GM13977 (cell line): ENCODE measurements around the gene NELL1.
A peak's percentile ranks its signal among the peaks of the same experiment; 100 is the strongest.

Experiments used
- DNase-seq: peaks from one replicate; pipeline ENCODE4 v3.0.0; 2012; ENCODE audit warnings: low spot score
- CTCF ChIP-seq: IDR thresholded peaks from 2 replicates; pipeline ENCODE4 v1.5.1; 2012; ENCODE audit warnings: mild to moderate bottlenecking, control low read depth; ENCODE audit not compliant: insufficient read depth; ENCODE audit errors: extremely low read depth, missing control alignments
- in situ Hi-C: fragments of 300-500 bp; cut with MboI; formaldehyde crosslinking; loops from one replicate; pipeline ENCODE4 v1.12.0; 2022; ENCODE audit warnings: low sequenced_read_pairs, low pct_unique_long_range_greater_than_20kb, mixed read lengths, inconsistent platforms; ENCODE audit not compliant: unreplicated experiment

The NELL1 gene

GRCh38 chr11:20731676-20732215 lies 62.4 kb downstream of the NELL1 start:
- DNase-seq, result no peak
- in situ Hi-C loops, result no loop called here
- TF ChIP-seq CTCF, result no peak

GRCh38 chr11:20739107-20739506 lies 69.7 kb downstream of the NELL1 start:
- in situ Hi-C loops, result no loop called here
- DNase-seq, result no peak
- no peak for TF ChIP-seq CTCF

GRCh38 chr11:20739577-20739976 lies 70.2 kb downstream of the NELL1 start:
- DNase-seq, result no peak
- in situ Hi-C loops, result no loop called here
- TF ChIP-seq CTCF, result no peak

GRCh38 chr11:20754933-20755332 lies 85.5 kb downstream of the NELL1 start:
- TF ChIP-seq CTCF, result peak; percentile 26
- in situ Hi-C loops, result no loop called here
- no peak for DNase-seq

- in situ Hi-C loops, result no loop called here
- no peak for TF ChIP-seq CTCF
- no peak for DNase-seq
Measured at GRCh38 chr11:20759541-20759940, 90.2 kb downstream of the NELL1 start.

- no peak for TF ChIP-seq CTCF
- no peak for DNase-seq
- in situ Hi-C loops, result no loop called here
Measured at GRCh38 chr11:20760811-20761210, 91.4 kb downstream of the NELL1 start.
